GM23248 (cell line): ENCODE measurements around the gene LIPT2. TPM values are rescaled to one million over a fixed set of nuclear protein-coding genes. Genes with fewer than 3 reads are reported as not detected.

Source experiments
- DNase-seq: peaks from one replicate; pipeline ENCODE4 v3.0.0-alpha.2; 2015
- H2AFZ ChIP-seq: fragments of 200-600 bp; sonication (generic); 2 replicates; pipeline ENCODE4 v1.6.1; 2016; ENCODE audit warnings: antibody characterized with exemption
- H3F3A ChIP-seq: fragments of 200-600 bp; sonication (generic); 2 replicates; pipeline ENCODE4 v1.6.1; 2016; ENCODE audit warnings: mild to moderate bottlenecking, antibody characterized with exemption, mixed run types; ENCODE audit not compliant: insufficient read depth
- H3K27ac ChIP-seq: fragments of 200-600 bp; sonication (generic); 2 replicates; pipeline ENCODE4 v1.5.1; 2016; ENCODE audit warnings: mild to moderate bottlenecking
- H3K27me3 ChIP-seq: fragments of 200-600 bp; sonication (generic); replicated peaks from 2 replicates; pipeline ENCODE4 v1.6.1; 2016; ENCODE audit warnings: mild to moderate bottlenecking; ENCODE audit not compliant: insufficient read depth
- H3K36me3 ChIP-seq: fragments of 200-600 bp; sonication (generic); 2 replicates; pipeline ENCODE4 v1.6.1; 2016; ENCODE audit warnings: low read depth, mild to moderate bottlenecking
- H3K4me1 ChIP-seq: fragments of 200-600 bp; sonication (generic); 2 replicates; pipeline ENCODE4 v1.6.1; 2016; ENCODE audit warnings: mild to moderate bottlenecking; ENCODE audit not compliant: insufficient read depth
- H3K4me2 ChIP-seq: fragments of 200-600 bp; sonication (generic); one replicate; pipeline ENCODE4 v1.6.1; 2016; ENCODE audit warnings: mild to moderate bottlenecking; ENCODE audit not compliant: unreplicated experiment
- H3K4me3 ChIP-seq: fragments of 200-600 bp; sonication (generic); 2 replicates; pipeline ENCODE4 v1.5.1; 2016; ENCODE audit warnings: mild to moderate bottlenecking
- H3K79me2 ChIP-seq: fragments of 200-600 bp; sonication (generic); 2 replicates; pipeline ENCODE4 v1.6.1; 2016; ENCODE audit warnings: mild to moderate bottlenecking; ENCODE audit not compliant: insufficient read depth
- H3K9ac ChIP-seq: fragments of 200-600 bp; sonication (generic); 2 replicates; pipeline ENCODE4 v1.6.1; 2016; ENCODE audit warnings: mild to moderate bottlenecking
- H3K9me2 ChIP-seq: fragments of 200-600 bp; sonication (generic); 2 replicates; pipeline ENCODE4 v1.6.1; 2016; ENCODE audit warnings: mixed run types, mild to moderate bottlenecking, moderate library complexity; ENCODE audit not compliant: insufficient read depth
- H3K9me3 ChIP-seq: fragments of 200-600 bp; sonication (generic); one replicate; pipeline ENCODE4 v1.6.1; 2017; ENCODE audit warnings: low read depth
- H4K20me1 ChIP-seq: fragments of 200-600 bp; sonication (generic); 2 replicates; pipeline ENCODE4 v1.6.0; 2016; ENCODE audit not compliant: insufficient read depth
- EZH2 ChIP-seq: fragments of 200-600 bp; sonication (generic); IDR thresholded peaks from 2 replicates; pipeline ENCODE4 v1.6.1; 2018; ENCODE audit warnings: antibody characterized with exemption, mild to moderate bottlenecking; ENCODE audit not compliant: insufficient read depth, poor library complexity, severe bottlenecking
- EZH2phosphoT487 ChIP-seq: fragments of 200-600 bp; sonication (generic); IDR thresholded peaks from 2 replicates; pipeline ENCODE4 v1.6.1; 2018; ENCODE audit warnings: antibody characterized with exemption, moderate library complexity, mild to moderate bottlenecking, low read depth; ENCODE audit not compliant: insufficient read depth
- WGBS, 2 experiments: methylation state at CpG; one replicate each; pipeline ENCODE4 v1.1.6; 2015 to 2017; ENCODE audit warnings: low lambda C conversion rate in 2 of 2, low coverage in 1 of 2; ENCODE audit errors: missing lambda C conversion rate in 2 of 2; 5-methylcytosine and 5-hydroxymethylcytosine counted together
- in situ Hi-C: fragments of 300-500 bp; cut with MboI; formaldehyde crosslinking; loops from 2 replicates; pipeline ENCODE4 v1.15.0; 2020
- polyA plus RNA-seq: library from polyadenylated mRNA; unstranded; fragments of >200 nt; fragmentation: Nextera tagmentation; extraction: Ambion mirVana; gene quantifications from 2 replicates; pipeline ENCODE4 v1.2.1, GENCODE V29; 2016
- total RNA-seq: library from RNA; depleted of rRNA; stranded (reverse); fragments of >200 nt; shearing (Covaris generic); gene quantifications from 2 replicates; pipeline ENCODE4 v1.2.3, GENCODE V29; 2014

Gene LIPT2
- total and polyA plus RNA-seq, 2 experiments from 2014 or later, result 1.5 to 2.1 TPM

DNA sequence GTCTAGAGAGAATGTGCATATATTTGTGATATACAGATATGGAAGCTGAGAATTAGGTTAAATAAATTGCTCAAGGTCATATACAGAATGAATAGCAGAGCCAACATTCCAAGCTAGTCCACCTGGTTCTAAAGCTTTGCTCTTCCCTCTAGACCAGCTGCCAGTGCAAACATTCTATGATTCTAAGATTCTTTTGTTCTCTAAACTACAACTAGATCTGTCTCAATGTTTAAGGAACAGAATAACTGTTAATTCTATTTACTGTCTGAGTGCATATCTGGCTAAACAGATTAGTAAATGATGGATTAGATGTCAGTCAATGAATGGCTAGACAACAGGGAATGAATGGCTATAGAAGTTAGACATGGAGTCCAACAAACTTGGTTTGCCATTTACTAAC lies 45.8 kb downstream of the LIPT2 start:
- no peak overlapping the region for H2AFZ ChIP-seq
- no peaks in the 10 kb centered on the region for H3F3A ChIP-seq
- no peak overlapping the region for H3K9ac ChIP-seq
- no peaks in the 10 kb centered on the region for H4K20me1 ChIP-seq
- no peaks in the 10 kb centered on the region for H3K27me3 ChIP-seq
- H3K79me2 ChIP-seq, result no peaks in the 10 kb centered on the region
- H3K9me2 ChIP-seq, result no peaks in the 10 kb centered on the region
- in situ Hi-C loops, result loop anchor here (5.0 kb wide), 1 partner anchor 195 kb away; no protein-coding TSS in a partner anchor
- TF ChIP-seq EZH2 (no peak), EZH2phosphoT487 (no peak)
- H3K36me3 ChIP-seq, result no peaks in the 10 kb centered on the region
- H3K27ac ChIP-seq, result no peak overlapping the region
- no peak for DNase-seq
- 0 out of 2 replicates have a peak, but pooled peaks cover 5% of the 10 kb centered on the region for H3K4me1 ChIP-seq
- no peaks in the 10 kb centered on the region for H3K9me3 ChIP-seq
- H3K4me3 ChIP-seq, result no peak overlapping the region
- H3K4me2 ChIP-seq, result no peak overlapping the region

DNA sequence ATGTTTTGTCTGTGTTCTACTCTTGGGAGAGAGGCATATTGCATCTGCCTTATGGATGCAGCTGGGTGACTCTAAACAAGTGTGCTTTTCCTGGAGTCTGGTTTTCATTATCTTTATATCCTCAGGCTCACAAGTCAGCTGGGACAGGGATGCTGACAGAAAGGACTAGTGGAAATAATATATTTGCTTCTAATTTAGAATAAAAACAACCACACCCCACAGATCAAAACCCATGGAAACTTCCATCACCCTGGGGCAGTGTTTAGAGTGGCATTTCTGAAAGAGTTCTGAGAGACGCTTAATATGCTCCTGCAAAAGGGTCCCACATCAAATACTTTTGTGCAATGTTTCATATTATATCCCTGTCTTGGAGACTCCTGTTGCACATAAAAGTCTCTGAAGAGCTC lies 47.0 kb downstream of the LIPT2 start:
- Histone ChIP-seq H2AFZ (no peak overlapping the region), H3K27me3 (no peaks in the 10 kb centered on the region), H3K27ac (no peak overlapping the region), H3K4me2 (no peak overlapping the region), H4K20me1 (no peaks in the 10 kb centered on the region), H3K9ac (no peak overlapping the region), H3K9me2 (no peaks in the 10 kb centered on the region), H3K36me3 (no peaks in the 10 kb centered on the region), H3K4me1 (0 out of 2 replicates have a peak, but pooled peaks cover 5% of the 10 kb centered on the region), H3F3A (no peaks in the 10 kb centered on the region), H3K9me3 (no peaks in the 10 kb centered on the region), H3K4me3 (no peak overlapping the region), H3K79me2 (no peaks in the 10 kb centered on the region)
- no peak for TF ChIP-seq EZH2
- TF ChIP-seq EZH2phosphoT487, result no peak
- DNase-seq, result no peak
- 22 to 33% methylated on average over 1 of the region's 1 CpG for WGBS, 2 experiments
- in situ Hi-C loops, result loop anchor here (5.0 kb wide), 1 partner anchor 194 kb away; no protein-coding TSS in a partner anchor

DNA sequence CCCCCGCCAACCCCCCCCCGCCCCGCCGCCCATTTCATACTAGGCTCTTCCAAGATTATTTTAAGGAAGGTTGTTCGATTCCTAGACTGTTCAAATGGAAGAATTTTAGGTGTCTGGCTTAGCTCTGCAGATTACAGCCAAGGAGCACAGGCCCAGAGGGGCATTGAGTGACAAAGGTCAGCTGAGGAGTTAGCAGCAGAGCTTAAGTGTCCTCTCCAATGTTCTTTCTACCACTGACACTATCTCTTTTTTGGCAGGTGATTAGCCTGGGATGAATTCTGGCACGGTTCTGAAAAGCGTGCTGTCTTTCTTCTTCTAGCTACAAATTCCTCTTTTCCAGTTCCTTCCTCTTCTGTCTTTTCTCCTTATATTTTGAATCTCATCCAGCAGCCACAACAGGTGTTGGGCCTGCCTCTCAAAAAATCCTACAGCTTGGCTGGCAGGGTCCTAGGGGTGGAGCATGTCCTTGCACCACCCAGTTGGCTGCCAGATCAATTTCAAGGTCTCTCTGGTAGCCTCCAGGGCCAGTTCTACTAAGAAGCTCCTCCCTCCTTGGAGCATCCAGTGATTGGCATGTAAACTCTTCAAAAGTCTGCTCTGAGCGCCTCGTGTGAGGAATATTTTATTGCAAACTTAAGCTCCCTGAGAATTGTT lies 49.2 kb downstream of the LIPT2 start:
- Histone ChIP-seq H3K4me1 (no peaks in the 10 kb centered on the region), H3K9me2 (no peaks in the 10 kb centered on the region), H4K20me1 (no peaks in the 10 kb centered on the region), H3K4me2 (no peak overlapping the region), H3K4me3 (no peak overlapping the region), H3K79me2 (no peaks in the 10 kb centered on the region), H3K27me3 (no peaks in the 10 kb centered on the region), H3K36me3 (no peaks in the 10 kb centered on the region), H3K27ac (no peak overlapping the region), H3F3A (no peaks in the 10 kb centered on the region), H2AFZ (no peak overlapping the region), H3K9me3 (no peaks in the 10 kb centered on the region), H3K9ac (no peak overlapping the region)
- no peak for DNase-seq
- in situ Hi-C loops, result no loop called here
- TF ChIP-seq EZH2 (no peak), EZH2phosphoT487 (no peak)
- WGBS, 2 experiments, result 74% methylated on average over 8 to 9 of the region's 9 CpGs

DNA sequence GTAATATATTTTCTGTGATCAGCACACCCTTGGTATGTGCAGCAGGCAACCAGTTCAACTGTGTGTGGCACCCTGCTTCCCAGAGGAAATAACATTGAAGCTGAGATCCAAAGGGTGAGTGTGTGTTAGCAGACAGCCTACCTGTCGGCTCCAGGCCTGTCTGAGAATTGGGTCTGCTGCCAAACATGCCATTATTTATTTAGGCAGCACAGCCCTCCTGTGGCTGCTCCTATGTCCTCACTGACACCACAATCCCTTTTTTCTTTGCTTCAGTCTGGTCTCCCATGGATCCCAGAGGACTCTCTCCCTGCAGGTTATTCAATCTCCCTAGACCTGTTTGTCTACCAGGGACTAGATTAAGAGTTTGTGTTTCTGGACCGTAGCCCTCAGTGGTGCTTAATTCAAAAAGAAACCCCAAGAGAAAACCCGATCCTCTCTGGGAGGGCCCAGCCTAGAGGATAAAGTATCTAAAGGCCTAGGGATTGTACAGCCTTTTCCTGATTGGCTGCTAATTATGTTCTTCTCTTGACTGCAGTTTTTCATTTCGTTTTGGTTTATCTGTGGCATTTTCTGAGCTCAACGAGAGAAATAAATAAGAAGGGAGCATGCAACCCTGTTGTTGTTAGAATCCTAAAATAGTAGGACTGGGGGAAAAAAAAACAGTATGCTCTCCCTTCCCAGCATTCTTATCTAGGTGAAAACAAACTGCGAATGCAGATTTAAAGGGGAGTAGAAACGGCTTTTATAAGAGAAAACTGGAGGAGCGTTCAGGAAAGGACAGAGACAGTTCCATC lies 50.3 kb downstream of the LIPT2 start:
- no peak overlapping the region for H3K9ac ChIP-seq
- H3K9me3 ChIP-seq, result no peaks in the 10 kb centered on the region
- H3K9me2 ChIP-seq, result no peaks in the 10 kb centered on the region
- TF ChIP-seq EZH2phosphoT487 (no peak), EZH2 (no peak)
- no peaks in the 10 kb centered on the region for H3K79me2 ChIP-seq
- H3K4me2 ChIP-seq, result no peak overlapping the region
- H3K27ac ChIP-seq, result no peak overlapping the region
- H2AFZ ChIP-seq, result no peak overlapping the region
- H3K27me3 ChIP-seq, result no peaks in the 10 kb centered on the region
- H3K4me3 ChIP-seq, result no peak overlapping the region
- H4K20me1 ChIP-seq, result no peaks in the 10 kb centered on the region
- H3K36me3 ChIP-seq, result no peaks in the 10 kb centered on the region
- H3K4me1 ChIP-seq, result no peaks in the 10 kb centered on the region
- in situ Hi-C loops, result no loop called here
- 71 to 80% methylated on average over 8 of the region's 8 CpGs for WGBS, 2 experiments
- no peak for DNase-seq
- H3F3A ChIP-seq, result no peaks in the 10 kb centered on the region
